Fibroblast of the aortic adventitia (primary cell): ENCODE data around the gene COL19A1. TPM values are rescaled to one million over a fixed set of nuclear protein-coding genes. Genes with fewer than 3 reads are reported as not detected.

Source experiments
- DNase-seq: peaks from one replicate; pipeline ENCODE4 v3.0.0-alpha.2; 2010; ENCODE audit warnings: low read depth
- H3K4me3 ChIP-seq: 2 replicates; pipeline ENCODE4 v1.5.1; 2011; ENCODE audit warnings: low read depth, mild to moderate bottlenecking, control low read depth, low read length, moderate library complexity
- CTCF ChIP-seq: IDR thresholded peaks from 2 replicates; pipeline ENCODE4 v1.5.1; 2011; ENCODE audit warnings: mild to moderate bottlenecking, low read length, control low read depth, inconsistent platforms; ENCODE audit not compliant: insufficient read depth
- total RNA-seq: library from RNA; depleted of rRNA; stranded (reverse); fragments of >200 nt; gene quantifications from 2 replicates; pipeline ENCODE4 v1.2.3, GENCODE V29; 2012; ENCODE audit warnings: low replicate concordance

Gene COL19A1
- total RNA-seq, 1 donor, result 0.09 TPM

GRCh38 chr6:69937402-69938136 lies 71.2 kb downstream of the COL19A1 start:
- no peak overlapping the region for H3K4me3 ChIP-seq
- TF ChIP-seq CTCF, result no peak
- DNase-seq, result no peak

- TF ChIP-seq CTCF, result no peak
- H3K4me3 ChIP-seq, result no peak overlapping the region
- DNase-seq, result peak; percentile 3
Measured at GRCh38 chr6:69942485-69942884, 76.1 kb downstream of the COL19A1 start.

GRCh38 chr6:69945192-69945591 lies 78.8 kb downstream of the COL19A1 start:
- no peak for TF ChIP-seq CTCF
- H3K4me3 ChIP-seq, result no peak overlapping the region
- DNase-seq, result no peak

- no peak for TF ChIP-seq CTCF
- no peak overlapping the region for H3K4me3 ChIP-seq
- DNase-seq, result no peak
Measured at GRCh38 chr6:69948479-69949114, 82.2 kb downstream of the COL19A1 start.

- DNase-seq, result no peak
- no peak for TF ChIP-seq CTCF
- no peak overlapping the region for H3K4me3 ChIP-seq
Measured at GRCh38 chr6:69953491-69953890, 87.1 kb downstream of the COL19A1 start.

- DNase-seq, result no peak
- H3K4me3 ChIP-seq, result no peak overlapping the region
- no peak for TF ChIP-seq CTCF
Measured at GRCh38 chr6:69954733-69955132, 88.4 kb downstream of the COL19A1 start.
